ENCODE measurements around the gene CFL1.

The CFL1 gene

DNA sequence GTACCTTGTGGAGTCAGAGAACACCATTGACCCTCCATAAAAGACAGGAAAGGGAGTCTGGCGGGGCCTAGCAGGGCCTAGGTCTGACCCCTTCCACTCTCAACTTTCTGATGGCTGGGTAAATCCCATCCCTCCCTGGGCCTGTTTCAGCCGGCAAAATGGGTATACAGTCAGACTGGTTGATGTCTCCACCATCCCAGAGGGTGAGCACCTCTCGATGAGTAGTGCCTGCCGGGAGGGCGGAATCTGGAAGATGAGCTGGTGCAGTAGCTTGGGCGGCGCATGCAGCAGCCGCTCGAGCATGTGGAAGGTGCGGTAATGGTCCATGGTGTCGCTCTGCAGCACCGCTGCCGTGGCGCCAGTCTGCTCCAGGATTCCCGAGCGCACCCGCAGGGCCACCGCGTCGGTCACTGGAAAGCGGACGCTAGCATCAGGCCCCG, 29.8 kb upstream of the CFL1 start:
- no peak for DNase-seq

DNA sequence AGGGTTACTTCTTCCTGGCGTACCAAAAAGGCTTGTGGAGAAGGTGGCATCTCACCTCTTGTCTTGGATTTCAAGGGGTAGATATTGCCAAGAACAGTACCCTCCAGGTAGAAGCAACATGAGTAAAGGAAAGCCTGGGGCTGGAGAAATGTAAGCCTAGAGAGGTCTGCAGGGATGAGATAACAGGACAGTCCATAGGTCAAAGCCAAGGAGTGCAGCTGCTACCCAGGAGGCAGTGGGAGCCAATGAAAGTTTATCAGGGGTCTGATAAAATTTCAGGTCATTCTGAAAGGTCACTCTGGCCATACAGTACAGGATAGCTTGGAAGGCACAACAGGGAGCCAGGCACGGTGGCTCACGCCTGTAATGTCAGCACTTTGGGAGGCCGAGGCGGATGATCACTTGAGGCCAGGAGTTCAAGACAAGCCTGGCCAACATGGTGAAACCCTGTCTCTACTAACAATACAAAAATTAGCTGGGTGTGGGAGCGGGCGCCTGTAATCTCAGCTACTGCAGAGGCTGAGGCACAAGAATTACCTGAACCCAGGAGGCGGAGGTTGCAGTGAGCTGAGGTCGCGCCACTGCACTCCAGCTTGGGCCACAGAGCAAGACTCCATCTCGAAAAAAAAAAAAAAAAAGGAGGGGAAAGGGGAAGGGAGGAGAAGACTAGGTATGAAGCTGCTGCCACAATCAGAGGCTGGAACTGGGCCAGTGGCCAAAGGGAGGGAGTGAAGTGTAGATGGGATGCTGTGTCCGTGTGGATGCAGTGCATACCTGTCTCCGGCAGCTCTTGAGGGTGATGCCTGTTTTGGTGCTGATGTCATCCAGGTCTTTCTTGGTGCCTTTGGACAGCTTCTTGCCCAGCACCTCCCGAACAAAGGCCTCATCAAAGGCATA, 29.1 kb upstream of the CFL1 start:
- no peak for DNase-seq

DNA sequence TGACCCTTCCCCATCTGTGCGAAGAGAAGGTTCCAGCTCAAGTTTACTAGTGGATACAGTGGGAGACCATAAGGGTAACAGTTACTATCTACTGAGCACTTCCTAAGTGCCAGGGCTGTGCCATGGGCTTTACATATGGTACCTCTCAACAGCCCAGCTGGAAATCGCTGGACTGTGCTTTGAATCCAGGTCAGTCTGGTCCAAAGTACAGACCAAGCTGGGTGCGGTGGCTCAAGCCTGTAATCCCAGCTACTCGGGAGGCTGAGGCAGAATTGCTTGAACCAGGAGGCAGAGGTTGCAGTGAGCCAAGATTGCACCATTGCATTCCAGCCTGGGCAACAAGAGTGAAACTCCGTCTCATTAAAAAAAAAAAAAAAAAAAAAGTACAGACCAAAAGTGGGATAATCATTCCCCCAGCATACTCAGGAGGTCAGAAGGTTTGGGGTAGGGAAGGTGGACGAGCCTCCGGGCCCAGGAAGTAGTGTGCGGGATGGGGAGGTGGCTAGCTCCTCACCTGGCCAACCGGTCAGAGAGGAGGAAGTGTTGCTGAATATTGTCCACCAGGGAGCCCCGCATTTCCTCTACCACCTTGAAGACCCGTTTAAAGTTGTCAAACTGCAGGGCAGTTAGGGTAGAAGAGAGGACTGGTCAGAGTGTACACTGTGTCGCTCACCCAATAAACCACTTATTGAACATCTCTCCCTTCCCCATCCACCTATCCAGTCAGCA, 28.0 kb upstream of the CFL1 start:
- DNase-seq = no peak

DNA sequence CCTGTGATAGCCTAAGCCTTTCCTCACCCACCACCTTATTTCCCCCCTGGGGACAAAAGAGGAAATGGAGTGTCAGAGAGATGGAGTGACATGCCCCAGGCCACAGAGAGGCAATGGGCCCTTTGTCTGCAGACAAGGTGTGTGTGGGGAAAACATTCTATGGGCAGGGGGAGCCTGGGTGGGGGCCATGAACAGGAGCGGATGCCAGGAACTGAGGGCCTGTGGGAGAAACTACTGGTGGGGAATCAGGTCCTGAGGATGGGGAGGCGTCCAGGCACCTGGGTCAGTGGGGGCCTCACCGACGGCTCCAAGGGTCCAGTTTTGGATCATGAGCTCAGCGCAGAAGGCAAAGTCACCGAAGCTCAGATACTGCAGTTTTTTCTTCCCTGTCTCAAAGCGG, 27.3 kb upstream of the CFL1 start:
- DNase-seq = no peak

DNA sequence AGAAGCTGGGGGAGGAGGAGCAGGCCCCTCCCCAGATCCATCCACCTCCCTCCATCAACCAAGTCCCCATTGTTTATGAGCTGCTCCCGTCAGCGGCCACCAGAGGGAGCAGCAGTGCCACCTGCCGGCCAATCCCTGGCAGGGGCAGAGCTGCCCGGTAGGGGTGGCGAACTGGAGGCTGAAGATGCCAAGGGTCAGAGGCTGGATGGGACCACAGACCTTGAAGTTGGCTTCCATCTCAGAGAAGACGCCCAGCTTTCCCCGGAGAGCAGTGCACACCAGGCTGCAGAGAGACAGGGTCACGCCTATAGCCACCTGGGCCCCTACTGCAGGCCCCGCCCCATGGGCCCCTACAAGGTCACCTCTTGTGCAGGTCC, 26.7 kb upstream of the CFL1 start:
- peak; percentile 69 for DNase-seq

DNA sequence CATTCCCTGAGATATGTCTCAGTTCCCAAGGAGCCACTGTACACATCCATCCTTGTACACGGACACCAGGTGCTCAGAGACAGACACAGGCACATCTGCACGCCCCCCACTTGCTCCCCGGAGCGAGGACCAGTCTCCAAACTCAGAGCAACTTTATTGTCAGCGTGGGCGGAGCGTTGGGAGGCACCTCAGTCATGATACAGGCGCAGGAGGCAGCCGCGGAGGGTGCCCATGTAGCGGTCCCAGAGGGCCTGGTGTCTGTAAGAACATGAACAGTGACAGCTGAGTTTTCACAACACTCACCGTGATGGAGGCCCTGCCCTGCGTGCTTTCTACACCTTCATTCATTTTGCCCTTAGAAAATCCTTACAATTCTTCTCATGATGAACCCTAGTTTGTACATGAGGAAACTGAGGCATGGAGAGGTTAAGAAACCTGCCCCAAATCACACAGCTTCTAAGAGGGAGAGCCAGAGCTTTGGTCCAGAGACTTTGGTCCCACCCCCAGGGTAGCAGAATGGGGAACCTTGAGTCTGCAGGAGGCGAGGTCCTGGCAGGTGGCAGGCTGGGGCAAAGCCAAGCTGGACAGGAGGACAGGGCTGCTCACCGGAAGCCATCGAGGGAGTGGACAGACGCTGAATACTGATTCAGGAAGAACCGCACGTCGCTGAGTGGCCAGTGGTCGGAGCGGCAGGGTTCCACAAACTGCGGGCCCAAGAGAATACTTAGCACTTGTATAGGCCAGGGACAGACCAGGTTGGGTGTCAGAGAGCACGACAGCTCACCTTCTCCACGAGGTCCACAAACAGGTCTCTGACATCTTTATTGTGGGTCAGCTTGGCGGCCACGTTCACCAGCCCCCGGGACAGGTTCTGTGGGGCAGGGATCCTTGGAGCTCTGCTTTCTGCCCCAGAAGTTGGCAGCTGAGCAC, 26.1 kb upstream of the CFL1 start:
- no peak for DNase-seq

DNA sequence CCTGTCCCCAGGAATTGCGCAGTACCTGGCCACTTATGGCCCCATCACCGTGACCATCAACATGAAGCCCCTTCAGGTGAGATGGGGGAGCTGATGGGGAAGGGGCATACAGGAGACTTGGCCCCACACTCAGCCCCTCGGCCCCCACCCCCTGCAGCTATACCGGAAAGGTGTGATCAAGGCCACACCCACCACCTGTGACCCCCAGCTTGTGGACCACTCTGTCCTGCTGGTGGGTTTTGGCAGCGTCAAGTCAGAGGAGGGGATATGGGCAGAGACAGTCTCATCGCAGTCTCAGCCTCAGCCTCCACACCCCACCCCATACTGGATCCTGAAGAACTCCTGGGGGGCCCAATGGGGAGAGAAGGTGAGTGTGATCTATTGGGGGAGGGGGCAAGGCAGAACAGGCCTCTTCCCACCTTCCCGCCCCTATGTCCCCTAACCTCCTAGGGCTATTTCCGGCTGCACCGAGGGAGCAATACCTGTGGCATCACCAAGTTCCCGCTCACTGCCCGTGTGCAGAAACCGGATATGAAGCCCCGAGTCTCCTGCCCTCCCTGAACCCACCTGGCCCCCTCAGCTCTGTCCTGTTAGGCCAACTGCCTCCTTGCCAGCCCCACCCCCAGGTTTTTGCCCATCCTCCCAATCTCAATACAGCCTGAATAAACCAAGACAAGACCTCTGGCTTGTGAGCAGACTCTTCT, 25.2 kb upstream of the CFL1 start:
- no peak for DNase-seq

DNA sequence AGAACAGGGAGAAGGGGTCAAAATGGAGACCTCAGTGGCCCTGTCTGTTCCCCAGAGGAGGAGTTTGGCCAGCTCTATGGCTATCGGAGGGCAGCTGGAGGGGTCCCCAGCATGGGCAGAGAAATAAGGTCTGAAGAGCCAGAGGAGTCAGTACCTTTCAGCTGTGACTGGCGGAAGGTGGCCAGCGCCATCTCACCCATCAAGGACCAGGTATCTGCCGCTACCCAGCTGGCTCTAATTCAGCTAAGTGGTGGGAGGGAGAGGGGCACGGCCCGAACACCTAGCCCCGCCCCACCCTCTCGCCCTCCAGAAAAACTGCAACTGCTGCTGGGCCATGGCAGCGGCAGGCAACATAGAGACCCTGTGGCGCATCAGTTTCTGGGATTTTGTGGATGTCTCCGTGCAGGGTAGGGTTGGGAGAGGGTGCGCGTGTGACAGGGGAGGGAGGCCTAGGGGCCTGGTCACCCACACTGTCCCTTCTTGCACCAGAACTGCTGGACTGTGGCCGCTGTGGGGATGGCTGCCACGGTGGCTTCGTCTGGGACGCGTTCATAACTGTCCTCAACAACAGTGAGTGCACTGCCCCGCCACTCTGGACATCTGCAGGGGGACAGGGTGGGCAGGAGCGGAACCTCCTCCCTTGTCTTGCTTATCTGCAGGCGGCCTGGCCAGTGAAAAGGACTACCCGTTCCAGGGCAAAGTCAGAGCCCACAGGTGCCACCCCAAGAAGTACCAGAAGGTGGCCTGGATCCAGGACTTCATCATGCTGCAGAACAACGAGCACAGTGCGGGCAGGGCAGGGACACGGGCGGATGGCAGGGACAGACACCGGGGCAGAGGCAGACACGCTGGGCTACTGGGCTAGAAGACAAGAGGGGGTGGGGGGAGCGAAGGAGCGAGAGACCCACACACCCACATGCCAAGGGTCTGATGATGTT, 24.4 kb upstream of the CFL1 start:
- no peak for DNase-seq

DNA sequence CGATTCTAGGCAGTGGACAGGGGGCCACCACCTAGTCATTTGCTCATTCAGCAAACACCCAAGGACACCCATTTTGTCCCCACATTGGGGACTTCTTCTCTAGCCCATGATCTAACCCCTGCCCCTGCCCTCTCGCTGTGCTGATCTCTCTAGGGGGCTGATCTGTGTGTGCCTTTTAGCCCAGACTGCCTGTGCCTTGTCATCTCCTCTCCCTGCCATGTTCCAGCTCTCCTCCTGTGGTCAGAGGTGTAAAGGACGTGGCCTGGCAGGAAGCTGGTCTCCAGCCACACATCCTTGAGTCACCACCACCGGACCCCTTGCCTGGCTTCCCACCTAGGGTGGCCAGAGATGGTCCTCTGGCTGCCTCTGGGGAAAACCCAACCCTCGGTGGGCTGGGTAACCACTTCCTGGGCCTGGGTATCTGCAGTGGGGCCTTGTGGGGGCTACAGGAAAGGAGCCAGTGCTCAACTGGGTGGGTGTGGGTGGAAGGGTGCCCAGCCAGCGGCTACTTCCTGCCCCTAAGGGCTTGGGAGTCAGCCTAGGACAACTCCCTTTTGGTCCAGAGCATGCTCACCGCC, 23.0 kb upstream of the CFL1 start:
- no peak for DNase-seq

DNA sequence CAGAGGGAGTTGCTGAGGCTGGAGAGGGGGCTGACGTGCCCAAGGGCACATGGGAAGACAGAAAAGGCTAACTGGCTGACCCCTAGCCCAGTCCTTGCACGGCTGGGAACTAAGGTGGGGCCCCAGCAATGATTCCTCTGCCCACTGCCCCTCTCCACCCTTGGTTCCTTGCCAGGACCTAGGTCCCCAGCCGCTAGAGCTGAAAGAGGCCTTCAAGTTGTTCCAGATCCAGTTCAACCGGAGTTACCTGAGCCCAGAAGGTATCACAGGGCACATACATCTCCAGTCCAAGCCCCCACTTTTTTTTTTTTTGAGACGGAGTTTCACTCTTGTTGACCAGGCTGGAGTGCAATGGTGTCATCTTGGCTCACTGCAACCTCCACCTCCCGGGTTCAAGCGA, 22.0 kb upstream of the CFL1 start:
- no peak for DNase-seq

DNA sequence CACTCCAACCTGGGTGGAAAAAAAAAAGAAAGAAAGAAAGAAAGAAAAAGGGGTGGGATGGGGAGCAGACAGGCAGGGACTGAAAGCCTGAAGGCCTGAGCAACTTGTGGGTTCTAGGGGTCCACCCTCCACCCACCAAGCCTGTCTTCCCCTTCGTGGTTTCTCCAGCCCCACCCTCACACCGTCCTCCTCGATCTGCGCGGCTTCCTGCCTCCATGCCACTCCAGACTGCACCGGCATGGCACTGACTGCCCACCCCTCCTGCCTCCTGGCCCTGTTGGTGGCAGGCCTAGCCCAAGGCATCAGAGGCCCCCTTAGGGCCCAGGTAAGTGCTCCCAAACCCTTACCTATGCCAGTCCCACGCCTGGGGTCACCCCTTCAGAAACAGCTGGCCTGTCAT, 21.6 kb upstream of the CFL1 start, which contains the start of gene CTSW:
TSS of gene CTSW (plus strand) at position 221 of the 400 bp plus-strand sequence. CDS start at position 239, 18 bp downstream.
- DNase-seq = no peak

DNA sequence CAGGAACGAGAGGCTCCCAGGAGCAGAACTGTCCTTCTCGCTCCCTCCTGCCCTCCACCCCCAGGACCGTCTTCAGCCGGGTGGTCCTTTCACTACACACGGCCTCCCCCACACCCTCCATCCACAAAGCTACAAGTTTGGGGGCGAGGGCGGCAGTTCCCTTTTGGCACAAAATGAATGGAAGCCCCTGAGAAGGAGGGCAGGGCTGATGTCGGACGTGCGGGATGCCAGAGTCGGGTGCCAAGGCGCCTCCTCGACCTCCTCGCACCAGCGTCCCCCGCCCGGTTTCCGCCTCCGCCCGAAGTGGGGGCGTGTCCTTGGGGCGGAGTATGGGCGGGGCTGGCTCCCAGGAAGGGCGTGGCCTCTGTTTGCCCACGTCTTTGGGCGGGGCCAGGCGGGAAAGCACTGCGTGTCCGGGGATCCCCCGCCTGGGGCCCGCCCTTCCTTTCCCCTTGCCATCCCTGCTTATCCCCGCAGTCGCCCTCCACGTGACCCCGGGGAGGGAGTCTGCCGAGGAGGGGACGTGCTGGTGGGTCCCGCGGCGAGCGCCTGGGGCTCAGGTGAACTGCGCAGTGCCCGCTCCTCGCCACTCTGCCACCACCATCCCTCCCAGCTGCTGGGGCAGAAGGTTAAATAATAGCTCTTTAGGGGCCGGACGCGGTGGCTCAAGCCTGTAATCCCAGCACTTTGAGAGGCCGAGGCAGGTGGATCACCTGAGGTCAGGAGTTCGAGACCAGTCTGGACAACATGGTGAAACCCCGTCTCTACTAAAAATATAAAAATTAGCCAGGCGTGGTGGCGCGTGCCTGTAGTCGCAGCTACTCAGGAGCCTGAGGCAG, 15.6 kb upstream of the CFL1 start:
- DNase-seq = peak; percentile 87

DNA sequence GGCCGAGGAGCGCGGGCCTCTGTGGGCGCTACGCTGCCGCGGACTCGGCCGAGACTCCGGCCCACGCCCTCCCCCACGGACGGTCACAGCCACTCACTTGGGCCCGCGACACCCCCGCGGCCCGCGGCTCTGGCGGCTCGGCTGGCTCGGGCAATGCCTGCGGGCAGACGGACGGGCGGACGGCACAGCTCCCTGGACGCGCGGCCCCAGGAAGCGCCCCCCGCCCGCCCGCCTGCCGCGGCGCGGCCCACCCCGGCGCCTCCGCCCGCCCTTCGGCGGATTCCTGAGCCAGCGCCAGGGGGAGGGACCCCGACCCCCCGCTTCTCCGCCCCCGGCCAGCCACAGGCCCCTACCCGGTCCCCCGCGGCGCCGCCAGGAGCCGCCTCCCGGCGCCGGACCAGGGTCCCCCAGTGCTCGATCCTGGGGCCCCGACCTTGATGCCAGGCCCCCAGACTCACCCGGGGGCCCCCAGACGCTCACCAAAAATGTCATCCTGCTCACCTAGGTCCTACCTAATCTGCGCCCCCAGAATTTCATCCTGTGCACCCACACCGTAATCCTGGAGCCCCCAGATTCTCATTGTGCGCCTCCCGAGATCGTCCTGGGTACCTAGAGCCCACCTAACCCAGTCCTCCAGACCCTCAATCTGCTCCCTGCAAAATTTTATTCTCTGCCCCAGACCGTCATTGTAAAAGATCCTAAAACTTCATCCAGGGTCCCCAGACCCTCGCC, 14.8 kb upstream of the CFL1 start, which contains the start of gene EFEMP2:
TSS of gene EFEMP2 (minus strand) at position 215 of the 732 bp plus-strand sequence. CDS start 446 bp downstream, outside the sequence.
- DNase-seq = no peak

DNA sequence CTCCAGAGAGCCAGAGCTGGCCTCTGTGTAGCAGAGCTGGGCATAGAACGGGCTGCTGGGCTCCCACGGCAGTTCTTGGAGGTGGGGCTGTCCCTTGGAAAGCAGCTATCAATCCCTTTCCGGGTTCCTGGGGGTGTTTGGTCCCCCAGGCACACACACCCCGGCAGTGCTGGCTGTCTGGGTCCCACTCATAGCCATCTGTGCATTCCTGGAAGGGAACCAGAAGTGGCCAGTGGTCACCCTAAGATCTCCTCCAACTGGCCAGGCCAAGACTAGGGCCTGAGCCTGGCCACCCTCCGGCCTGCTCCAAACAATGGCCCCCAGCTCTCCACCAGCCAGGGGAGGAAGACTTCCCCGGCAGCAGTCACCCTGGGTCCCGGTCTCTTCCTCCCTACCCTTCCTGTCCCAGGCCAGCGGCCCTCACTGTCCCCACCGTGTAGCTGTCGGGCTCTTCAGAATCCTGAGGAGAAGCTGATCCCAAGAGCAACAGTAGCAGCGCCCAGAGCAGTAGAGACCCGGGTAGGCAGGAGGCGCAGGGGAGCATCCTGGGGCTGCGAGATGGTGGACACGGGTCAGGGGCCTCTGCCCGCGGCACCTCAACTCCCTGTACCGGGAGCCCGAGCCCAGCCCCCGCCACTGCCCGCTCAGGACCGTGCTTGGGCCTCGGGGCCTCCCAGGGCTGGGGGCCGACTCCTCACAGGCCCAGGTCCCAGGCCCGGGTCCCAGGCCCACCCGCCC, 14.0 kb upstream of the CFL1 start:
- no peak for DNase-seq

DNA sequence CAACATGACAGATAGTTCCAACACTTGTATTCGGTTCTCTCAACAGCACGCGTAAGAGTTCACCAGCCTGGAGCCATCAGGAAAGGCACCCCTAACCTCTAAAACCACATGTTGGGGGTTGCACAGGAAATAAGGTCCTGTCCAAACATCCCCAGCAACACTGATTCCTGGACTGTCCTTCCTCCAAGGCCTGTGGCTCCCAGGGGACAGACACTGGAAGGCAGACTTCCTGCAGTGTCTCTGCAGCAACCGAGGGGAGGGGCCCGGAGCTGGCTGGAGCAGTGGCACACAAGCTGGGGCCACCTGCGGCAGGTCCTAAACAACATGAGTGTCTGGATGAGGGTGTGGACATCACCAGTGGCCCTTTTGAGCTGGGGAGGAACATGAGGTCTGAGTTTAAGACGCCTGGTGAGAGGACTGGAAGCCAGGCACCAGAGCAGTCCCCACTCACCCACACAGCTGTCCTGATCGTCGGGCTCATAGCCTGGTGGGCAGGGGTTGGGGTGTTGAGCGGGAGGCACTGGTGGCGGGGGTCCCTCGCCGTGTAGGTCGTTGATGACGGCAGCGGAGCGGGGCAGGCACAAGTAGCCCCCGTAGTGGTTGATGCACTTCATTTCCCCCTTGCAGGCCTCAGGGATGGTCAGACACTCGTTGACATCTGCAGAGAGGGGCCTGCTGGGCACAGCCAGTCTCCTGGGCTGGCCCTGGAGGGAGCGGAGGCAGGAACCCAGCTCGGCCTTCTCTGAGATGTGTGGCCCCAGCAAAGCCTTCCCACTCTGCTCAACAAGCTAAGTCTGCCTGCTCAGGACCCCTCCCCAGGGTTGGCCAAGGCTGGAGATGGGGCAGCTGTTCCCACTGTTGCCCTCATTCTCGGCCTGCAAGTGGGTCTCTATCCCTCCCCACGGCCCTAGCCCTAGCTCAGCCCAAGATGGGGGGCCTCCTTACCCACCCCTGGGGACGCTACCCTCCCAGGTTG, 13.0 kb upstream of the CFL1 start:
- DNase-seq = no peak

DNA sequence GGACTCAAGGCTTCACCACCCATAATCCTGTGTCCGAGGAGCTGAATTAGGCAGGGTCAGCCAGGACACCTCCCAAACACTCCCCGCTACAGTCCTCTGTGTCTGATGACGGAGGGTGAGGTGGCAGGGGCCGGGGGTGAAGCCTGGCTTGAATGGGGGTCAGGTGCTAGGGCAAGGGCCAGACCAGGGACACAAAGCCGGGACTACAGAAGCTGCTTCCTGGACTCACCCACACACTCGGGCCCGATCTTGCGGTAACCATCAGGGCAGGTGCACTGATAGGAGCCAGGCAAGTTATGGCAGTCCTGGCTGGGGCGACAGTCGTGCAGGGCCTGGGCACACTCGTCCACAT, 12.3 kb upstream of the CFL1 start:
- DNase-seq = no peak
